Skeletal muscle satellite cell (primary cell): ENCODE results near the gene HSPA6. TPM values are rescaled to one million over a fixed set of nuclear protein-coding genes. Genes with fewer than 3 reads are reported as not detected.
"Not testable (repeated sequence)": the region's sequence is repeated elsewhere in the genome, so short reads cannot be mapped to it uniquely, and the experiment has no call there.

Source experiments
- H3K27me3 ChIP-seq: 2 replicates; pipeline ENCODE4 v1.7.0; 2013; ENCODE audit warnings: low read length; ENCODE audit not compliant: control insufficient read depth, insufficient read depth
- H3K36me3 ChIP-seq: 2 replicates; pipeline ENCODE4 v1.7.0; 2013; ENCODE audit warnings: mild to moderate bottlenecking, control low read depth, low read length; ENCODE audit not compliant: insufficient read depth
- H3K4me1 ChIP-seq: 2 replicates; pipeline ENCODE4 v1.7.0; 2013; ENCODE audit warnings: low read length; ENCODE audit not compliant: control insufficient read depth, insufficient read depth
- H3K4me2 ChIP-seq: 2 replicates; pipeline ENCODE4 v1.7.0; 2013; ENCODE audit warnings: mild to moderate bottlenecking, low read length
- H3K4me3 ChIP-seq: 2 replicates; pipeline ENCODE4 v1.7.0; 2013; ENCODE audit warnings: low read length
- H3K9ac ChIP-seq: 2 replicates; pipeline ENCODE4 v1.7.0; 2013; ENCODE audit warnings: mild to moderate bottlenecking, low read depth, low read length, moderate library complexity
- H3K9me3 ChIP-seq: replicated peaks from 2 replicates; pipeline ENCODE4 v1.7.0; 2013; ENCODE audit warnings: mild to moderate bottlenecking, control low read depth, low read length
- total RNA-seq: library from RNA; depleted of rRNA; stranded (reverse); fragments of >200 nt; gene quantifications from 2 replicates; pipeline ENCODE4 v1.2.3, GENCODE V29; 2012; rRNA removed

Gene HSPA6
- 0.25 and 1.1 TPM in 2 replicates for total RNA-seq

- not testable (repeated sequence) for H3K36me3 ChIP-seq, H3K27me3 ChIP-seq, H3K9me3 ChIP-seq, H3K4me1 ChIP-seq
- H3K9ac ChIP-seq, result peak within 1 kb of the TSS; percentile 74
- peak within 1 kb of the TSS; percentile 90 for H3K4me2 ChIP-seq
- peak within 1 kb of the TSS; percentile 86 for H3K4me3 ChIP-seq
Observed at GRCh38 chr1:161523817-161524741, at the start of gene HSPA6. Gene HSPA6 (plus strand): TSS chr1:161524540. CDS start chr1:161524659, 119 bp downstream.

- H3K9ac ChIP-seq, result not testable (repeated sequence)
Observed at GRCh38 chr1:161477711-161478110, 46.6 kb upstream of the HSPA6 start.

GRCh38 chr1:161478985-161479384 lies 45.4 kb upstream of the HSPA6 start:
- no peaks in the 10 kb centered on the region for H3K4me1 ChIP-seq
- no peaks in the 10 kb centered on the region for H3K9me3 ChIP-seq
- H3K27me3 ChIP-seq, result peaks cover 27% of the 10 kb centered on the region

More at GRCh38 chr1:161477711-161478110, 46.6 kb upstream of the HSPA6 start:
- H3K4me1 ChIP-seq, H3K4me2 ChIP-seq, H3K36me3 ChIP-seq, H3K9me3 ChIP-seq, H3K4me3 ChIP-seq: not testable (repeated sequence)
- peaks cover 29% of the 10 kb centered on the region for H3K27me3 ChIP-seq

GRCh38 chr1:161480381-161481035 lies 43.8 kb upstream of the HSPA6 start:
- no peak overlapping the region for H3K4me3 ChIP-seq
- no peaks in the 10 kb centered on the region for H3K36me3 ChIP-seq
- no peak overlapping the region for H3K9ac ChIP-seq
- no peaks in the 10 kb centered on the region for H3K9me3 ChIP-seq
- peaks cover 35% of the 10 kb centered on the region for H3K27me3 ChIP-seq
- H3K4me2 ChIP-seq, result no peak overlapping the region
- no peaks in the 10 kb centered on the region for H3K4me1 ChIP-seq

More at GRCh38 chr1:161478985-161479384, 45.4 kb upstream of the HSPA6 start:
- H3K4me3 ChIP-seq, result no peak overlapping the region
- H3K36me3 ChIP-seq, result no peaks in the 10 kb centered on the region
- no peak overlapping the region for H3K9ac ChIP-seq
- no peak overlapping the region for H3K4me2 ChIP-seq

GRCh38 chr1:161481624-161482392 lies 42.5 kb upstream of the HSPA6 start:
- H3K27me3 ChIP-seq, result peaks cover 35% of the 10 kb centered on the region
- H3K4me3 ChIP-seq, result no peak overlapping the region

GRCh38 chr1:161482610-161483009 lies 41.7 kb upstream of the HSPA6 start:
- Histone ChIP-seq H3K4me3 (no peak overlapping the region), H3K9ac (no peak overlapping the region), H3K4me1 (no peaks in the 10 kb centered on the region), H3K27me3 (peaks cover 35% of the 10 kb centered on the region), H3K9me3 (no peaks in the 10 kb centered on the region), H3K36me3 (no peaks in the 10 kb centered on the region), H3K4me2 (no peak overlapping the region)

More at GRCh38 chr1:161481624-161482392, 42.5 kb upstream of the HSPA6 start:
- Histone ChIP-seq H3K9me3 (no peaks in the 10 kb centered on the region), H3K9ac (no peak overlapping the region), H3K4me2 (no peak overlapping the region), H3K4me1 (no peaks in the 10 kb centered on the region), H3K36me3 (no peaks in the 10 kb centered on the region)

GRCh38 chr1:161483361-161483760 lies 41.0 kb upstream of the HSPA6 start:
- H3K4me1 ChIP-seq, result no peaks in the 10 kb centered on the region
- no peak overlapping the region for H3K4me2 ChIP-seq
- no peak overlapping the region for H3K9ac ChIP-seq
- H3K27me3 ChIP-seq, result peaks cover 41% of the 10 kb centered on the region
- no peak overlapping the region for H3K4me3 ChIP-seq
- H3K36me3 ChIP-seq, result no peaks in the 10 kb centered on the region
- H3K9me3 ChIP-seq, result no peaks in the 10 kb centered on the region

- H3K4me3 ChIP-seq, result no peak overlapping the region
- H3K9me3 ChIP-seq, result no peaks in the 10 kb centered on the region
- peaks cover 53% of the 10 kb centered on the region for H3K27me3 ChIP-seq
- H3K9ac ChIP-seq, result no peak overlapping the region
- no peak overlapping the region for H3K4me2 ChIP-seq
- H3K36me3 ChIP-seq, result no peaks in the 10 kb centered on the region
- no peaks in the 10 kb centered on the region for H3K4me1 ChIP-seq
Observed at GRCh38 chr1:161484613-161485012, 39.7 kb upstream of the HSPA6 start.

- Histone ChIP-seq H3K9me3 (no peaks in the 10 kb centered on the region), H3K4me3 (no peak overlapping the region), H3K4me2 (no peak overlapping the region), H3K27me3 (peaks cover 65% of the 10 kb centered on the region), H3K36me3 (no peaks in the 10 kb centered on the region), H3K9ac (no peak overlapping the region), H3K4me1 (no peaks in the 10 kb centered on the region)
Observed at GRCh38 chr1:161486806-161487741, 37.3 kb upstream of the HSPA6 start.

GRCh38 chr1:161491472-161491871 lies 32.9 kb upstream of the HSPA6 start:
- no peak overlapping the region for H3K4me3 ChIP-seq
- H3K4me2 ChIP-seq, result no peak overlapping the region
- H3K36me3 ChIP-seq, result no peaks in the 10 kb centered on the region
- no peaks in the 10 kb centered on the region for H3K9me3 ChIP-seq
- H3K4me1 ChIP-seq, result no peaks in the 10 kb centered on the region
- H3K9ac ChIP-seq, result no peak overlapping the region
- H3K27me3 ChIP-seq, result peaks cover 73% of the 10 kb centered on the region
